ENCODE measurements around the gene EEPD1.

DNA sequence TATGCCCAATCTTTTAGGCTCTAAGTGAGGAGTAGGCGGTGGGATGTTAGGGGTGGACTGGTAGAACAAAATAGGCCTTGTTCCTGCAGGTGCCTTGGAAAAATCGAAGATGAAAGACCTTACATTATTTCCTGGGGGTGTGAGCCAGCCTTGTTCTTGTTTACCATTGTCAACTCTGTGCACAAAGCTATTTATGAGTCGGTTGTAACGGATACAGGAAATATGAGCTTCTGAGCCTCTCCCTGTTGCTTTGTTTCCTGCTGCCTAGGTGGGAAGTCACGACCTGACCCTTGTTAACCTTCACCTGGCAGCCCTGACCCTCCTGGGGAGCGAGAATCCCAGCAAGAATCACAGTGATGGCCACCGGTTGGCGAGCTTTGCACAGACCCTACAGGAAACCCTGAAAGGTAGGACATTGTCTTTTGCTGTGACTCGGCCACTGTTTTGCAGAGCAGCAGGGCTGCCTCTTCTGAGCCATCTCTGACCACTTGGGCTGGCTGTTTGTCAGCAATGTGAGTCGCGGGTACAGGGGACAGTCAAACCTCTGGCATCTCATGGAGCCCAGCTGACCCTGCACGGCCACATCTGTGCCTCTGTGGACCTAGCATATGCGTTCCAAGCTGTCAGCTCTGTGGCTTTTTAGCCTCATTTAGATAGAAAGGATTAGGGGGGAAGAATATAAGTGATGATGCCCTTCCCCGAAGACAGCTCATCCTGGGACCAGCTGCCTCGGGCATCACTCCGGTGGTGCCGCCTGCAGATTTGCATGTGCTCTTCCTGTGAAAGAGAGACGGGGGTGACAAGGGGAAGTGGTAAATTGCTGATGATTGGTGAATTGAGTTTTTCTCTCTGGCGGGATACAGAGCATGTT, 134.6 kb downstream of the EEPD1 start:
- TF ChIP-seq, protein P1, sequence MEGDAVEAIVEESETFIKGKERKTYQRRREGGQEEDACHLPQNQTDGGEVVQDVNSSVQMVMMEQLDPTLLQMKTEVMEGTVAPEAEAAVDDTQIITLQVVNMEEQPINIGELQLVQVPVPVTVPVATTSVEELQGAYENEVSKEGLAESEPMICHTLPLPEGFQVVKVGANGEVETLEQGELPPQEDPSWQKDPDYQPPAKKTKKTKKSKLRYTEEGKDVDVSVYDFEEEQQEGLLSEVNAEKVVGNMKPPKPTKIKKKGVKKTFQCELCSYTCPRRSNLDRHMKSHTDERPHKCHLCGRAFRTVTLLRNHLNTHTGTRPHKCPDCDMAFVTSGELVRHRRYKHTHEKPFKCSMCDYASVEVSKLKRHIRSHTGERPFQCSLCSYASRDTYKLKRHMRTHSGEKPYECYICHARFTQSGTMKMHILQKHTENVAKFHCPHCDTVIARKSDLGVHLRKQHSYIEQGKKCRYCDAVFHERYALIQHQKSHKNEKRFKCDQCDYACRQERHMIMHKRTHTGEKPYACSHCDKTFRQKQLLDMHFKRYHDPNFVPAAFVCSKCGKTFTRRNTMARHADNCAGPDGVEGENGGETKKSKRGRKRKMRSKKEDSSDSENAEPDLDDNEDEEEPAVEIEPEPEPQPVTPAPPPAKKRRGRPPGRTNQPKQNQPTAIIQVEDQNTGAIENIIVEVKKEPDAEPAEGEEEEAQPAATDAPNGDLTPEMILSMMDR (IDR thresholded peaks at IDR 0.05), result no peak
- TF ChIP-seq POLR2A (IDR thresholded peaks at IDR 0.05), result no peak
